Gastrocnemius medialis (tissue), 4 donors: ENCODE results near the gene JMJD1C. TPM values are rescaled to one million over a fixed set of nuclear protein-coding genes. Genes with fewer than 3 reads are reported as not detected.

Source experiments
- ATAC-seq, 2 donors: fragments of 150-250 bp; one replicate each; pipeline ENCODE4 v1.9.1; 2016
- DNase-seq, 2 donors: peaks; one replicate each; pipeline ENCODE4 v3.0.0-alpha.2; 2019
- H3K27ac ChIP-seq, 4 donors: fragments of 200-600 bp; sonication (generic); 1 replicate in 1 of 4; 2 replicates in 3 of 4; pipeline ENCODE4 v1.5.1; 2016 to 2018; ENCODE audit warnings: mild to moderate bottlenecking in 2 of 4, moderate library complexity in 1 of 4
- H3K27me3 ChIP-seq, 3 donors: fragments of 200-600 bp; sonication (generic) in 2 of 3; 1 replicate in 1 of 3; 2 replicates in 2 of 3; pipeline versions ENCODE4 v1.5.1 to v1.6.0; 2016 to 2019; ENCODE audit warnings: mild to moderate bottlenecking in 1 of 3, moderate library complexity in 1 of 3
- H3K36me3 ChIP-seq, 2 donors: fragments of 200-600 bp; sonication (generic) in 1 of 2; one replicate each; pipeline ENCODE4 v1.5.1; 2017 to 2018
- H3K4me1 ChIP-seq, 2 donors: fragments of 200-600 bp; sonication (generic) in 1 of 2; one replicate each; pipeline ENCODE4 v1.5.1; 2016 to 2017; ENCODE audit warnings: mild to moderate bottlenecking in 2 of 2
- H3K4me3 ChIP-seq, 4 donors: fragments of 200-600 bp; sonication (generic) in 3 of 4; 1 replicate in 1 of 4; 2 replicates in 3 of 4; pipeline ENCODE4 v1.5.1; 2016 to 2019; ENCODE audit warnings: mild to moderate bottlenecking in 2 of 4
- H3K9me3 ChIP-seq, 3 donors: fragments of 200-600 bp; sonication (generic) in 2 of 3; 1 replicate in 1 of 3; 2 replicates in 2 of 3; pipeline ENCODE4 v1.5.1; 2016 to 2019
- POLR2A ChIP-seq, 2 donors: fragments of 450-650 bp; IDR thresholded peaks; one replicate each; pipeline ENCODE4 v1.6.1; 2017; ENCODE audit warnings: antibody characterized with exemption in 2 of 2, mild to moderate bottlenecking in 2 of 2, moderate library complexity in 2 of 2
- in situ Hi-C, 4 donors: fragments of 200-750 bp; cut with MboI; loops; one replicate each; pipeline versions ENCODE4 v1.15.0 to v1.8.0; 2017; ENCODE audit warnings: low sequenced_read_pairs in 4 of 4
- intact Hi-C: fragments of 100-400 bp; cut with DNase I; formaldehyde crosslinking; loops from one replicate; pipeline ENCODE4 v1.15.1; 2023; ENCODE audit warnings: low total_unique reads
- total RNA-seq, 4 donors: library from RNA; depleted of rRNA; stranded (reverse); fragments of >200 nt; gene quantifications; one replicate each; pipeline versions ENCODE4 v1.1.0 to v1.2.3, GENCODE V29; 2016
- TF ChIP-seq, protein P1 (sequence below), 5 experiments: fragments of 450-650 bp in 3 of 5; fragments of 200-600 bp in 2 of 5; sonication (generic) in 2 of 5; IDR thresholded peaks in 4 of 5; conservative IDR thresholded peaks in 1 of 5; 1 replicate in 4 of 5; 2 replicates in 1 of 5; pipeline ENCODE4 v1.5.1; 2016 to 2019; ENCODE audit warnings: antibody characterized with exemption in 5 of 5, mild to moderate bottlenecking in 3 of 5, moderate library complexity in 3 of 5

JMJD1C gene
- total RNA-seq, 4 donors from 2014 or later = 22.5 to 74.1 (median 46.9) TPM

- H3K27ac ChIP-seq = no peak overlapping the region
- DNase-seq (no peak), ATAC-seq (no peak)
- H3K4me3 ChIP-seq = no peak overlapping the region
- H3K36me3 ChIP-seq = no peaks in the 10 kb centered on the region
- peaks cover 23 to 27% of the 10 kb centered on the region in 2 donors for H3K4me1 ChIP-seq
- no peaks in the 10 kb centered on the region for H3K9me3 ChIP-seq
- H3K27me3 ChIP-seq = no peaks in the 10 kb centered on the region
- intact Hi-C loops (no loop called here), in situ Hi-C loops (no loop called here)
- TF ChIP-seq, protein P1, sequence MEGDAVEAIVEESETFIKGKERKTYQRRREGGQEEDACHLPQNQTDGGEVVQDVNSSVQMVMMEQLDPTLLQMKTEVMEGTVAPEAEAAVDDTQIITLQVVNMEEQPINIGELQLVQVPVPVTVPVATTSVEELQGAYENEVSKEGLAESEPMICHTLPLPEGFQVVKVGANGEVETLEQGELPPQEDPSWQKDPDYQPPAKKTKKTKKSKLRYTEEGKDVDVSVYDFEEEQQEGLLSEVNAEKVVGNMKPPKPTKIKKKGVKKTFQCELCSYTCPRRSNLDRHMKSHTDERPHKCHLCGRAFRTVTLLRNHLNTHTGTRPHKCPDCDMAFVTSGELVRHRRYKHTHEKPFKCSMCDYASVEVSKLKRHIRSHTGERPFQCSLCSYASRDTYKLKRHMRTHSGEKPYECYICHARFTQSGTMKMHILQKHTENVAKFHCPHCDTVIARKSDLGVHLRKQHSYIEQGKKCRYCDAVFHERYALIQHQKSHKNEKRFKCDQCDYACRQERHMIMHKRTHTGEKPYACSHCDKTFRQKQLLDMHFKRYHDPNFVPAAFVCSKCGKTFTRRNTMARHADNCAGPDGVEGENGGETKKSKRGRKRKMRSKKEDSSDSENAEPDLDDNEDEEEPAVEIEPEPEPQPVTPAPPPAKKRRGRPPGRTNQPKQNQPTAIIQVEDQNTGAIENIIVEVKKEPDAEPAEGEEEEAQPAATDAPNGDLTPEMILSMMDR (IDR thresholded peaks at IDR 0.05 in 4 of 5, conservative IDR thresholded peaks at IDR 0.05 in 1 of 5) = no peak
- TF ChIP-seq POLR2A (IDR thresholded peaks at IDR 0.05) = no peak
Observed at GRCh38 chr10:63425512-63425911, 40.3 kb downstream of the JMJD1C start.

DNA sequence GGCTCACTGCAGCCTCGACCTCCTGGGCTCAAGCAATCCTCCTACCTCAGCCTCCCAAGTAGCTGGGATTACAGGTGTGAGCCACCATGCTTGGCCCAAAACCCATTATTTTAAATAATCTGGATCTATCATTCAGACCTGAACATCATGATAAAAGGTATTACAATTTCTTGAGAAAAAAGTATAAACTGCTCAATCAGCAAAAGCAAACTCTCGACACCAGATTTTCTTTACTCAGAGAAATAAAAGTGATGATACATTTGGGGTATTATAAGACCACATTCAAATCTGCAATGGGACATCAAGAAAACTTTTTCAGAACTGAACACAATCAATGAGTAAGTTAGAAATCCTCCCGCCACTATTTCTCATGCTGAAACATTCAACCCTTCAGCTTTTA lies 41.2 kb downstream of the JMJD1C start:
- no peak for ATAC-seq
- H3K36me3 ChIP-seq = no peaks in the 10 kb centered on the region
- TF ChIP-seq POLR2A (IDR thresholded peaks at IDR 0.05) = no peak
- TF ChIP-seq, protein P1 (IDR thresholded peaks at IDR 0.05 in 4 of 5, conservative IDR thresholded peaks at IDR 0.05 in 1 of 5) = no peak
- peaks cover 15 to 19% of the 10 kb centered on the region in 2 donors for H3K4me1 ChIP-seq
- no peaks in the 10 kb centered on the region for H3K27me3 ChIP-seq
- in situ Hi-C loops = no loop called here
- H3K4me3 ChIP-seq = no peak overlapping the region
- no peak overlapping the region for H3K27ac ChIP-seq
- DNase-seq = no peak
- no peaks in the 10 kb centered on the region for H3K9me3 ChIP-seq
- intact Hi-C loops = no loop called here

- H3K4me1 ChIP-seq = peaks cover 10 to 12% of the 10 kb centered on the region in 2 donors
- no peaks in the 10 kb centered on the region for H3K27me3 ChIP-seq
- in situ Hi-C loops (no loop called here), intact Hi-C loops (no loop called here)
- no peaks in the 10 kb centered on the region for H3K36me3 ChIP-seq
- ATAC-seq (no peak), DNase-seq (no peak)
- no peak overlapping the region for H3K4me3 ChIP-seq
- no peak for TF ChIP-seq POLR2A (IDR thresholded peaks at IDR 0.05)
- TF ChIP-seq, protein P1 (IDR thresholded peaks at IDR 0.05 in 4 of 5, conservative IDR thresholded peaks at IDR 0.05 in 1 of 5) = no peak
- H3K9me3 ChIP-seq = no peaks in the 10 kb centered on the region
- H3K27ac ChIP-seq = peak overlapping the region in 1 of 4 donors; percentile 11
Observed at GRCh38 chr10:63423494-63423893, 42.3 kb downstream of the JMJD1C start.

- intact Hi-C loops (no loop called here), in situ Hi-C loops (no loop called here)
- no peaks in the 10 kb centered on the region for H3K9me3 ChIP-seq
- H3K27ac ChIP-seq = peak overlapping the region in 2 of 4 donors; percentile 7 to 24
- H3K4me1 ChIP-seq = peaks cover 29 to 31% of the 10 kb centered on the region in 2 donors
- peak in 1 of 2 donors; percentile 24 for ATAC-seq
- DNase-seq = no peak
- no peak overlapping the region for H3K4me3 ChIP-seq
- TF ChIP-seq POLR2A (IDR thresholded peaks at IDR 0.05) = no peak
- TF ChIP-seq, protein P1 (IDR thresholded peaks at IDR 0.05 in 4 of 5, conservative IDR thresholded peaks at IDR 0.05 in 1 of 5) = no peak
- H3K36me3 ChIP-seq = no peaks in the 10 kb centered on the region
- H3K27me3 ChIP-seq = no peaks in the 10 kb centered on the region
Observed at GRCh38 chr10:63421591-63421990, 44.2 kb downstream of the JMJD1C start.

DNA sequence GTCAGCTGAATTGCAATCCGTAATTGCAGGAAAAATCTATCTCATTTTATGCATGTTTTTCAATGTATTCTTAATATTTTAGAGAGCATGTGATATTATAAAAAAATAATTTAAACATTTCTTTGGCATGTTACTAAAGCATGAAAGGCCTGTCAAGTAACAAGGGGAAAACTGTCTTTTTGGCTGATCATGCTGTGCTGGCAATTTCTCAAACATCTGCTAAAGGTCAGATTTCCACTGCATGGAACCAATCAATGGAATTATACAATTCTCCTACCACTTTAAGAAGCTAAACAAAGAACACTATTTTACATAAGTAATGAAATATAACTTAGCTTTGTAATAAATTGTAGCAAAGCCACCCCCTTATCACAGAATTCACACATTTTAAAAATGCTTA lies 49.4 kb downstream of the JMJD1C start:
- no peak overlapping the region for H3K27ac ChIP-seq
- ATAC-seq = no peak
- H3K4me3 ChIP-seq = no peak overlapping the region
- no peak for DNase-seq
- H3K27me3 ChIP-seq = no peaks in the 10 kb centered on the region
- TF ChIP-seq, protein P1 (IDR thresholded peaks at IDR 0.05 in 4 of 5, conservative IDR thresholded peaks at IDR 0.05 in 1 of 5) = no peak
- no peak for TF ChIP-seq POLR2A (IDR thresholded peaks at IDR 0.05)
- H3K9me3 ChIP-seq = no peaks in the 10 kb centered on the region
- in situ Hi-C loops (no loop called here), intact Hi-C loops (no loop called here)
- peaks cover 44 to 52% of the 10 kb centered on the region in 2 donors for H3K4me1 ChIP-seq
- no peaks in the 10 kb centered on the region for H3K36me3 ChIP-seq
